Epithelial cell of esophagus (primary cell): ENCODE measurements around the gene DACH1.
"Not testable (repeated sequence)": the region's sequence is repeated elsewhere in the genome, so short reads cannot be mapped to it uniquely, and the experiment has no call there.

ENCODE experiments used
- DNase-seq: peaks from one replicate; pipeline ENCODE4 v3.0.0; 2010; ENCODE audit warnings: low read depth
- H3K4me3 ChIP-seq: 2 replicates; pipeline ENCODE4 v1.5.1; 2011; ENCODE audit warnings: mild to moderate bottlenecking, low read length, control low read depth
- CTCF ChIP-seq: IDR thresholded peaks from 2 replicates; pipeline ENCODE4 v1.5.1; 2011; ENCODE audit warnings: low read depth, mild to moderate bottlenecking, low read length, control low read depth, inconsistent platforms; ENCODE audit not compliant: insufficient read depth; ENCODE audit errors: missing control alignments

Gene DACH1

GRCh38 chr13:71867131-71867814, at the start of gene DACH1:
DACH1 (minus strand) TSS chr13:71867204.
- peak within 1 kb of the TSS; percentile 50 for H3K4me3 ChIP-seq
- DNase-seq, result peak; percentile 32
- no peak for TF ChIP-seq CTCF

GRCh38 chr13:71913717-71914116, 46.7 kb upstream of the DACH1 start:
- no peak for TF ChIP-seq CTCF
- DNase-seq, result no peak
- no peak overlapping the region for H3K4me3 ChIP-seq

GRCh38 chr13:71912524-71912923, 45.5 kb upstream of the DACH1 start:
- no peak for DNase-seq
- TF ChIP-seq CTCF, result no peak

GRCh38 chr13:71906448-71906847, 39.4 kb upstream of the DACH1 start:
- no peak for TF ChIP-seq CTCF
- no peak overlapping the region for H3K4me3 ChIP-seq
- DNase-seq, result no peak

More at GRCh38 chr13:71912524-71912923, 45.5 kb upstream of the DACH1 start:
- no peak overlapping the region for H3K4me3 ChIP-seq

GRCh38 chr13:71902676-71903075, 35.7 kb upstream of the DACH1 start:
- H3K4me3 ChIP-seq, result no peak overlapping the region
- DNase-seq, result no peak
- TF ChIP-seq CTCF, result no peak

- H3K4me3 ChIP-seq, DNase-seq: not testable (repeated sequence)
These were observed 26.5 kb upstream of the DACH1 start for GRCh38 chr13:71893506-71893905.

- H3K4me3 ChIP-seq, result no peak overlapping the region
- no peak for TF ChIP-seq CTCF
- no peak for DNase-seq
These were observed 19.9 kb upstream of the DACH1 start for GRCh38 chr13:71886880-71887279.
